NOMO-1 (cell line): ENCODE data around the gene KRTAP3-2.

Source experiments
- DNase-seq, 2 experiments: peaks; one replicate each; lab custom pipeline; 2025; ENCODE audit not compliant: unreplicated experiment in 2 of 2; lab: John Stamatoyannopoulos, UW

Gene KRTAP3-2

DNA sequence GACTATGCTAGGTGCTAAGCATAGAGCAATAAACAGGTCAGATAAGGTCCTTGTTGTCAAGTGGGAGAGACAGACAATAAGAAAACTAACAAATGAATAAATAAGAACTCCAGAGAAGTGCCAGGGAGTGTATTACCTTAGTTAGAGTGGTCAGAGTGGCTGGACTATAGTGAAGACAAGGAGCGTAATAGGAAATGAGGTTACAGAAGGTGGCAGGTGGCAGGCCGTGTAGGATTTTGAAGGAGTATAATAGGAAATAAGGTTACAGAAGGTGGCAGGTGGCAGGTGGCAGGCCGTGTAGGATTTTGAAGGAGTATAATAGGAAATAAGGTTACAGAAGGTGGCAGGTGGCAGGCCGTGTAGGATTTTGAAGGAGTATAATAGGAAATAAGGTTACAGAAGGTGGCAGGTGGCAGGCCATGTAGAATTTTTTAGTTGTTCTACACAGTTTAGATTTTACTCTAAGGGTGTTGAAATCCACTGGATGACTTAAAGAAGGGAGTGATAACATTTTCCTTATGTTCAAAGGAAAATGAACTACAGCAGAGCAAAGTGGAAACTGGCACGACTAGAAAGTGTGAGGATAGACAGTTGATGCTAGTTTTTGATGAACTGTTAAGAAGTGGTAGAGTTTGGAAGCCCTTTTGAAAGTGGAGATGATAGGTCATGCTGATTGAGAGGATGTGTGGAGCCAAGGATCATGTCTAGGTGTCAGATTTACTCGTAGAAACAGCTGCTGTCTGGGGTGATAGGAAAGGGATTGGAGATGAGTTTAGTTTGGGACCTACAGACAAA lies 12.8 kb upstream of the KRTAP3-2 start:
- DNase-seq = no peak

- no peak for DNase-seq
Measured at GRCh38 chr17:41010441-41010840, 10.7 kb upstream of the KRTAP3-2 start.

DNA sequence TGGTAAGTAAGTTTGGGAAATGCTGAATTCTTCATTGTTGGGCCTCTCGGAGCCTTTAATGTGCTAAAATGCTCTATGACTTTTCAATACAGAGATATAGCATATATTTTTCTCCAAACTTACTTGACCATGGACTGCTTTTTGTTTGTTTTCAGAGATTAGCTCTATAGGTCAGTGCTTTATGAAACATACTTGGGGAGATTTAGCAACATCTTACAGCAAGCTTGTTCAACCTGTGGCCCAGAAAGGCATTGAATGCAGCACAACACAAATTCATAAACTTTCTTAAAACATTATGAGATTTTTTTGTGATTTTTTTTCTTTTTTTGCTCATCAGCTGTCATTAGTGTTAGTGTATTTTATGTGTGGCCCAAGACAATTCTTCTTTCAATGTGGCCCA lies 10.2 kb upstream of the KRTAP3-2 start:
- DNase-seq = no peak

GRCh38 chr17:41009301-41009760 lies 9.6 kb upstream of the KRTAP3-2 start:
- DNase-seq = no peak

- no peak for DNase-seq
Measured at GRCh38 chr17:41008811-41009210, 9.1 kb upstream of the KRTAP3-2 start, which contains the start of gene KRTAP3-1. Gene KRTAP3-1 (minus strand): TSS chr17:41009128. CDS start chr17:41009074, 54 bp downstream.

GRCh38 chr17:41004397-41004796 lies 4.7 kb upstream of the KRTAP3-2 start:
- DNase-seq = no peak

GRCh38 chr17:41003926-41004325 lies 4.2 kb upstream of the KRTAP3-2 start:
- DNase-seq = no peak

DNA sequence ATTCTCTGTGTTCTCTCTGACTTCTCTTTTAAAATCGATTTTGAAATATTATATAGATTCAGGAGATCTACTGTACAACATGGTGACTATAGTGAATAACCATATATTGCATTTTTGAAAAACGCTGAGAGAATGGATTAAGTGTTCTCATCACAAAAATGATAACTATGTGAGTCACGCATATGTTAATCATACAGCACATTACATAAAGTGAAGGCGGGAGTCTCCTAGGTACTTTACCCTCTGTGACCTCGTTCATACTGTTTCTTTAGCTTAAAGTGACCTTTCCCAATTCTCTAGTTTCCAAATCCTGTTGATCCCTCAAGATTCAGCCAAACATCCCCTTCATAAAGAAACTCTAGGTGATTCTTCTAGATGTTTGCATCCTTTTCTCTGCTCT lies 3.1 kb upstream of the KRTAP3-2 start:
- no peak for DNase-seq

GRCh38 chr17:41001795-41002194 lies 2.1 kb upstream of the KRTAP3-2 start:
- no peak for DNase-seq

- DNase-seq = no peak
Measured at GRCh38 chr17:40997361-40997760, 2.3 kb downstream of the KRTAP3-2 start.

DNA sequence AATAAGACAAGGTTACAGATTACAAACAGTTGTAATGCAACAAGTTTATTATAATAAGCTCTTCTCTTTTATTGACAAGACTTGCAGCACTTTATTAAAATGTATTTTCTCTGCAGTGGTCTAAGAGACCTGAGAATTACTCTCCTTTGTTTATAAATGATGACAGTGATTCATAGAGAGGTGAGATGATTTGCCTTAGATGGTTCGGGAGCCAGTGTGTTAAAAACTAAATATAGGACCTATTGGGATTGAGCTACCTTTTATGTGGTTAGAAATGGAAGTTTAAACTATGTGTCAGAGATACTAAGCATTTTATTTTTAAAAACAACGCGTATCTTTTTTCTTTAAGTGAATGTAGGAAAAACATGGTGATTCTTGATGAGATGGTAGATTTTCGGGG lies 2.9 kb downstream of the KRTAP3-2 start:
- DNase-seq = no peak

DNA sequence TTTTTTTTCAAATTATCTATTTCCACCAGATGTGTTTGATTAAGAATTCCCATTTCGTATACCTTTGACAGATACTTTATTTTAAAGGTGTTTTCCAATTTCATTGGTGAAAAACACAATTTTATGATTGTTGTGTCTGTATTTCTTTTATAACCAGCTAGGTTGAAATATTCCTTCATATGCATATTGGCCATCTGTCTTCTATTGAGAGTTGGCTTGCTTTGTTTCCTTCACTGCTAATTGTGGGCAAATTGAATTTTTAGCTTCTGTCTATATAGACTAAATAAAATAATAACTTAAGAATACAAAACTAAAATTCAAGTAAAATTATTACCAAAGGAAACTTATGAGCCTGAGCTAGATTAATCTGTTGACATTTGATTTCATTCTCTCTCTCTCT lies 4.6 kb downstream of the KRTAP3-2 start:
- no peak for DNase-seq

GRCh38 chr17:40993839-40994238 lies 5.9 kb downstream of the KRTAP3-2 start, which contains the start of gene KRTAP3-3:
Gene KRTAP3-3 (minus strand): TSS chr17:40994164. CDS start chr17:40994097, 67 bp downstream.
- no peak for DNase-seq

DNA sequence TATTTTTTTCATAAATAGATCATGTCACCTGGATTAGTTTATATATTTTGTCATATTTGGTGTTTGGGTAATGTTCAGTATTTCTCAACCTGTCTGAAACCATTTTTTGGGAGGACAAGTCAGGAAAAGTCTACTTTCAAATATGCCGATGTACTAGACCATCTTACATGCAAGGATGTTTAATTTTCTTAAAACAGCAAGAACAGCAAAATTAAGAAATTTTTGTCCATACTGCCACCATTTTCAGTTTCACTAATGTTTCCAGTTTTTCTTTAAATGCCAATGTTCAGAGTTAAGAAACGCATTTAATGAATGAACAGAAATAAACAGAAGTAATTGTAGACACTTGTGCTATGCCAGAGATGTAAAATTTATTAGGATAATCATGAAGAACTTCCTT lies 6.6 kb downstream of the KRTAP3-2 start:
- no peak for DNase-seq

DNA sequence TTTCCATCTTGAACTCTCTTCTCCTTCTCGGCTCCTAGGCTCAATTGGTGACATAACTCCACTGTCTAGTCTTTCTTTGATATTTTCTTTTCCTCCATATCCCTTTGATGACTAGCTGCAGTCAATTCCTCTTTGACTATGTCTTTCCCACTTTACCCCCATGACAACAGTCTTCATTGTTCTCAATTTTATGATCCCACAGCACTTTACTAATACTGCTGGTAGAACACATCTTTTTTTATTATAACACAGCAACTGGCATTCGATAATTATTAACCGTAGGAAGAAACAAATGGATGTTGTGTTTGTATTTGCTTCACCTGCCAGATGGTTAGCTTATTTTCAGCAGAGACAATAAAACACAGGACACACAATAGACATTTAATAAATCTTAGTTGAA lies 7.0 kb downstream of the KRTAP3-2 start:
- DNase-seq = no peak

GRCh38 chr17:40986920-40987319 lies 12.8 kb downstream of the KRTAP3-2 start:
- no peak for DNase-seq

DNA sequence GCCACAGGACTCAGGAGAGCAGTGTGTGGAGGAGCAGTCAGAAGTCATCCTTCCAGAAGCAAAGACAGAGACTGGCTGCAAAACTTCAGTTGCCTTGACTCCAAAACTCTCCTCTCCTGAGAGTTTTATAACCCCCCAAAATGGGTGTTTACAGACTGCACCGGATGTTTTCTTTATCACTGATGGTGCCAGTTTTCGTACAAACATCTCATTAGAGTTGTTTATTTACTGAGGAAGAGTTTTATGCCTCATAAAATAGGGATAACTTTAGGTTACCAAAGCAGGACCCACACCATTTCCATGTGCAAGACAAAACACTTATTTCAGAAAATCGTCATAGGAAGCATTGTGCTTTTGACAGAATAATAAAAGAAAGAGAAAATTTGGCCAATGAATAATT lies 15.5 kb downstream of the KRTAP3-2 start, which contains the start of gene KRT40:
KRT40 (minus strand) TSS at position 101 of the 400 bp plus-strand sequence; CDS start at position 48, 53 bp downstream.
- no peak for DNase-seq

DNA sequence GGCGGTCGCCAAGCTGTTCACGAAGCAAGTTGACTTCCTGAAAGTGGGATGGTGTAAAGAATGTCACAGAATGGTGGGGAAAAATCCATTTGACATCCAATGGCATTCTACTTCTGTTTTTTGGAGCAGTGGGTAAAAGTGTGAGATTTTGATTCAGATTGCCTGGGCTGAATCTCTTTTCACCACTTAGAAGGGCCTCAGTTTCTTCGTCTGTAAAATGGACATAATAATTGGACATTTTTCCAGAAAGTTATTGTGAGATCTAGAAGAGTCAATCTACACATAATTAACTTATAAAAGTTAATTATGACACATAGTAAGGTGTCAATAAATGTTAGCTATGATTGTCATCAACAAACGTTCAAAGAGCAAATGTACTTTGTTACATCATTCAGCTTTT lies 18.6 kb downstream of the KRTAP3-2 start:
- DNase-seq = no peak

DNA sequence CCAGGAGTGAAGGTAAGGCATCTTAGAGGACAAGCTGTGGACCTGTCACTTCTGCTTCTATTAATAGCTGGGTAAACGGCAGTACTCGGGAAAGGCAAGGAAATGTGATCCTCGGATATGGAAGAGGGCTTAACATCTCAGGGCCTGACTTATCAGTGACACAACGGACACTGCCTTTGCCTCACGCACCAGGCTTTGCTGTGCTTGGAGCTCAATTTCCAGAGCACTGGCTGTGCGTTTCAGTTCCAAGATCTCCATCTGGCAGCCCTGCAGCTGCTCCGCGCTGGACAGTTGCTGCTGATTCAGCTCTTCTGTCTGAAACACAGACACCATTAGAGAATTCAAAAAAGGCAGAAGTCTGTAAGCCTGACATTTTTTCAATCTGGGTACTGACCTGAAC lies 19.1 kb downstream of the KRTAP3-2 start:
- no peak for DNase-seq

DNA sequence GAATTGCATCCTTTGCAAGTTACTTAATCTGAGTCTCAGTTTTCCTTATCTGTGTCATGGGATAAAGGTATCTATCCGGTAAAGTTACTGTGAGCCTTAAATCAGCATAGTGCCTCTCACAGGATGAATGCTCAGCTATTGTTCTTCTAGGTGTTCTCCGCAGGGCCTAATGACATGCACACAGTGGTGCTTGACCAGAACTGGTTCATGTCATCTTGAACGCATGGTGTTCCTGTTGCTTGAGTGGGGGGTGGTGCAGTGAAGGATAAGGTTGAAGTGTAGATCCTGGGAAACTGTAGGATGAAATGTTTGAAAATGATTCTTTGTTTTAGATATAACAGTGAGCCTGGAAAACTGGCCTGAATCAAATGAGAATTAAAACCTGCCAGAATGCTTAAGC lies 19.6 kb downstream of the KRTAP3-2 start:
- DNase-seq = no peak

- DNase-seq = no peak
Measured at GRCh38 chr17:40978575-40979151, 21.0 kb downstream of the KRTAP3-2 start.

DNA sequence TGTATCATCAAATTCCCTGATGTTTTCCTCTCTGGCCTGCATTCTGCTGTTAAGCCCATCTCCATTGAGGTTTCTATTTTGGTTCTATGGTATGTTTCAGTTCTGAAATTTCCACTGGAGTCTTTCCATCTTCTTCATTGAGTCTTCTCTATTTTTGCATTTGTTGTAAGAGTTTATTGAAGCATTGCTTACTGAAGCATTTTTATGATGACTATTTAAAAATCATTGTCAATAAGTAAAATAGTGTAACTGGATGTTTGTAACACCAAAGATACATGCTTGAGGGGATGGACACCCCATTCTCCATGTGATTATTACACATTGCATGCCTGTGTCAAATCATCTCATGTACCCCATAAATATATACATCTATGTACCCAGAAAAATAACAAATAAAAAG lies 24.2 kb downstream of the KRTAP3-2 start:
- no peak for DNase-seq
